Osteocyte (in vitro differentiated cells): Measurements from ENCODE around the gene MUC2. TPM values are rescaled to one million over a fixed set of nuclear protein-coding genes. Genes with fewer than 3 reads are reported as not detected.

Experiments
- DNase-seq: peaks from one replicate; pipeline ENCODE4 v3.0.0; 2021; ENCODE audit warnings: mixed read lengths; ENCODE audit not compliant: unreplicated experiment; ENCODE audit errors: extremely low spot score
- H3K27ac Mint-ChIP-seq: one replicate; pipeline ENCODE4 v1.8.0; 2021; ENCODE audit warnings: mild to moderate bottlenecking, mixed read lengths; ENCODE audit not compliant: unreplicated experiment
- H3K27me3 Mint-ChIP-seq: one replicate; pipeline ENCODE4 v1.8.0; 2021; ENCODE audit warnings: mixed read lengths; ENCODE audit not compliant: unreplicated experiment
- H3K36me3 Mint-ChIP-seq: one replicate; pipeline ENCODE4 v1.8.0; 2021; ENCODE audit warnings: mixed read lengths; ENCODE audit not compliant: unreplicated experiment
- H3K4me1 Mint-ChIP-seq: one replicate; pipeline ENCODE4 v1.8.0; 2021; ENCODE audit warnings: mixed read lengths; ENCODE audit not compliant: unreplicated experiment
- H3K4me3 Mint-ChIP-seq: one replicate; pipeline ENCODE4 v1.8.0; 2021; ENCODE audit warnings: mild to moderate bottlenecking, moderate library complexity, mixed read lengths; ENCODE audit not compliant: unreplicated experiment
- H3K9me3 Mint-ChIP-seq: one replicate; pipeline ENCODE4 v1.8.0; 2021; ENCODE audit warnings: mixed read lengths; ENCODE audit not compliant: unreplicated experiment
- CTCF ChIP-seq: fragments of 200-600 bp; sonication (generic); IDR thresholded peaks from 2 replicates; pipeline ENCODE4 v1.5.0; 2021; ENCODE audit warnings: antibody characterized with exemption, mild to moderate bottlenecking, moderate library complexity
- total RNA-seq: library from RNA; stranded (reverse); gene quantifications from 2 replicates; pipeline ENCODE4 v1.2.1, GENCODE V29; 2021

MUC2 gene
- total RNA-seq, 1 donor from 2014 or later = not detected

DNA sequence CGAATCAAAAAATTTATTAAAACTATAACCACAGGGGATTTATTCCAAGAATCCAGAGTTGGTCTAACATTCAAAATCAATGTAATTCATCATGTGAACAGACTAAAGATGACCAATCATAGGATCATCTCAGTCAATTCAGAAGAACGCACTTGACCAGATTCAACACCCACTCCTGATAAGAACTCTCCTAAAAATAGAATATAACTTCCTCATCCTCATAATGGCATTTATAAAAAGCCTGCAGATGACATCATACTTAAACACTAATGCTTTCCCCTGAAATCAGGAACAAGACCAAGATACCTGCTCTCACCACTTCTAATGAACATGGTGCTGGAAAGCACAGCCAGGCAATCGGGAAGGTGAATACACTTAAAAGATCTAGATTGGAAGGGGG is 10.5 kb upstream of the MUC2 start:
- no peak overlapping the region for H3K4me3 Mint-ChIP-seq
- H3K27me3 Mint-ChIP-seq = peaks cover 44% of the 10 kb centered on the region
- H3K36me3 Mint-ChIP-seq = no peaks in the 10 kb centered on the region
- no peak overlapping the region for H3K27ac Mint-ChIP-seq
- no peak for DNase-seq
- peaks cover 4% of the 10 kb centered on the region for H3K4me1 Mint-ChIP-seq
- TF ChIP-seq CTCF = no peak
- H3K9me3 Mint-ChIP-seq = peaks cover 4% of the 10 kb centered on the region

DNA sequence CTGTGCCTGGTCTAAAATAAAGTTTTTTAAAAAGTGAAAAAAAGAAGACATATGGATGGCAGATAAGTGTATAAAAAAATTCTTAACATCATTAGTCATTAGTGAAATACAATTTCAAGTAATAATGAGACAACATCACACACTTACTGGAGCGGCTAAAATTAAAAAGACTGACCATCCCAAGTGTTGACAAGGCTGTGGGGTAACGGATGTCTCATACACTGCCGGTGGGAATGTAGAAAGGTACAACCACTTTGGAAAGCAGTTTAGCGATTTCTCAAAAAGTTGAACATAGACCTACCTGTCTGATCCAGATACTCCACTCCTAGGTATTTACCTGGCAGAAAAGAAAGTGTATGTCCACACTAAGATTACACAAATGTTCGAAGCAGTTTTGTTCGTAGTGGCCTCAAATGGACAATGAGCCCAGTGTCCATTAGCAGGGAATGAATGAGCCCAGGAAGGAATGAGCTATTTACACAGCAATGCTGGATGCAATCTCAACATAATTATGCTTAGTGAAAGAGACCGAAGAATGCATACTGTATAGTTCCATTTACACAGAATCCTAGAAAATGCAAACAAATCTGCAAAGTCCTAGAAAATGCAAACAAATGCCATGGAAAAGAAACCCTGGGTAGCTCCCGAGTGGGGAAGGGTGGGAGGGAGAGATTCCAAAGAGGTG is 6.7 kb upstream of the MUC2 start:
- Mint-ChIP-seq H3K27ac (no peak overlapping the region), H3K9me3 (no peaks in the 10 kb centered on the region), H3K27me3 (peaks cover 39% of the 10 kb centered on the region), H3K4me1 (no peaks in the 10 kb centered on the region), H3K4me3 (no peak overlapping the region), H3K36me3 (no peaks in the 10 kb centered on the region)
- no peak for TF ChIP-seq CTCF
- DNase-seq = no peak

DNA sequence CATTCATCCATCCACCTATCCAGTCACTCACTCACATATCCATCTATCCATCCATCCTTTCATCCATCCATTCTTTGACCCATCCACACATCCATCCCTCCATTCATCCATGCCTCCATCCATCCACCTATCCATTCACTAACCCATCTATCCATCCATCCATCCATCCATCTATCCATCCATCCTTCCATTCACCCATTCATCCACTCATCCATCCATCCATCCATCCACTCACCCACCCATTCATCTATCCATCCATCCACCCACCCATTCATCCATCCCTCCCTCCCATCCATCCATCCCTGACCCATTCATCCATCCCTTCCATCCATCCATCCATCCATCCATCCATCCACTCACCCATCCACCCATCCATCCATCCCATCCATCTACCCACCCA is 4.9 kb upstream of the MUC2 start:
- no peak for DNase-seq
- no peak overlapping the region for H3K4me3 Mint-ChIP-seq
- H3K9me3 Mint-ChIP-seq = no peaks in the 10 kb centered on the region
- H3K36me3 Mint-ChIP-seq = no peaks in the 10 kb centered on the region
- H3K27me3 Mint-ChIP-seq = peaks cover 27% of the 10 kb centered on the region
- H3K27ac Mint-ChIP-seq = no peak overlapping the region
- TF ChIP-seq CTCF = no peak
- peaks cover 2% of the 10 kb centered on the region for H3K4me1 Mint-ChIP-seq

GRCh38 chr11:1070594-1071462 is 3.8 kb upstream of the MUC2 start:
- H3K27me3 Mint-ChIP-seq = peaks cover 23% of the 10 kb centered on the region
- DNase-seq = no peak
- no peak overlapping the region for H3K27ac Mint-ChIP-seq
- H3K36me3 Mint-ChIP-seq = no peaks in the 10 kb centered on the region
- TF ChIP-seq CTCF = no peak
- no peak overlapping the region for H3K4me3 Mint-ChIP-seq
- H3K4me1 Mint-ChIP-seq = peaks cover 2% of the 10 kb centered on the region
- no peaks in the 10 kb centered on the region for H3K9me3 Mint-ChIP-seq

- H3K4me1 Mint-ChIP-seq = peaks cover 2% of the 10 kb centered on the region
- no peak for TF ChIP-seq CTCF
- no peaks in the 10 kb centered on the region for H3K9me3 Mint-ChIP-seq
- no peaks in the 10 kb centered on the region for H3K36me3 Mint-ChIP-seq
- no peak for DNase-seq
- H3K27ac Mint-ChIP-seq = no peak overlapping the region
- H3K27me3 Mint-ChIP-seq = peaks cover 19% of the 10 kb centered on the region
- no peak overlapping the region for H3K4me3 Mint-ChIP-seq
These were observed 3.0 kb upstream of the MUC2 start for GRCh38 chr11:1071571-1072115.
